Right lobe of liver (tissue), 6 donors: Measurements from ENCODE around the gene MYO3B. TPM values are rescaled to one million over a fixed set of nuclear protein-coding genes. Genes with fewer than 3 reads are reported as not detected.

Experiments used
- ATAC-seq, 4 donors: fragments of 200-7000 bp; cut with Tn5 transposase; one replicate each; pipeline ENCODE4 v1.9.1; 2020; ENCODE audit warnings: mild to moderate bottlenecking in 4 of 4, moderate library complexity in 4 of 4
- DNase-seq, 3 donors: peaks; one replicate each; pipeline ENCODE4 v3.0.0-alpha.2; 2020
- H3K27ac ChIP-seq, 3 donors: fragments of 200-600 bp; one replicate each; pipeline ENCODE4 v1.8.0; 2022
- H3K27me3 ChIP-seq, 2 donors: fragments of 200-600 bp; one replicate each; pipeline ENCODE4 v1.8.0; 2022
- H3K36me3 ChIP-seq, 4 donors: fragments of 200-600 bp; sonication (generic) in 1 of 4; one replicate each; pipeline versions ENCODE4 v1.5.1 to v1.8.0; 2017 to 2022; ENCODE audit warnings: control low read depth in 1 of 4
- H3K4me1 ChIP-seq, 4 donors: fragments of 200-600 bp; sonication (generic) in 1 of 4; one replicate each; pipeline versions ENCODE4 v1.5.1 to v1.8.0; 2017 to 2022; ENCODE audit warnings: control low read depth in 1 of 4
- H3K4me3 ChIP-seq, 3 donors: fragments of 200-600 bp; one replicate each; pipeline ENCODE4 v1.8.0; 2022
- H3K9me3 ChIP-seq, 4 donors: fragments of 200-600 bp; sonication (generic) in 1 of 4; one replicate each; pipeline versions ENCODE4 v1.5.1 to v1.8.0; 2017 to 2022; ENCODE audit warnings: control low read depth in 1 of 4
- CTCF ChIP-seq, 4 donors: fragments of 200-600 bp in 3 of 4; fragments of 450-650 bp in 1 of 4; IDR thresholded peaks; one replicate each; pipeline versions ENCODE4 v1.5.1 to v1.8.0; 2016 to 2022; ENCODE audit warnings: antibody characterized with exemption in 4 of 4, mild to moderate bottlenecking in 2 of 4
- POLR2A ChIP-seq: fragments of 450-650 bp; IDR thresholded peaks from one replicate; pipeline ENCODE4 v1.6.1; 2017; ENCODE audit warnings: antibody characterized with exemption, mild to moderate bottlenecking
- WGBS: methylation state at CpG from one replicate; pipeline ENCODE4 v1.1.6; 2018; ENCODE audit warnings: low coverage, low lambda C conversion rate; ENCODE audit not compliant: insufficient coverage; ENCODE audit errors: missing lambda C conversion rate; 5-methylcytosine and 5-hydroxymethylcytosine counted together
- intact Hi-C, 2 donors: fragments of 100-400 bp; cut with DNase I; formaldehyde crosslinking; loops; one replicate each; pipeline versions ENCODE4 v1.11.2 to v1.14.1; 2022
- total RNA-seq, 6 experiments: library from RNA; depleted of rRNA in 2 of 6; stranded (reverse); fragments of >200 nt in 2 of 6; fragmentation: NEBNext Ultra II Directional in 3 of 6; extraction: Animal tissue kit (Norgen Biotek cat#: 25700) in 3 of 6; gene quantifications; one replicate each; pipeline versions ENCODE4 v1.1.0 to v1.2.4, GENCODE V29; 2016 to 2023
- donor health status: DM: no; HTN: yes; CAD: no.
- donor health status: DM: no; HTN: no; CAD: no.
- donor health status: DM: no; HTN: no; CAD: no.
- donor health status: DM: no; HTN: yes; CAD: no.
- donor health status: DM: no; HTN: yes; CAD: no.

Gene MYO3B
- total RNA-seq, 6 experiments from 2014 or later, result 0.18 to 0.25 TPM; not detected in 4

DNA sequence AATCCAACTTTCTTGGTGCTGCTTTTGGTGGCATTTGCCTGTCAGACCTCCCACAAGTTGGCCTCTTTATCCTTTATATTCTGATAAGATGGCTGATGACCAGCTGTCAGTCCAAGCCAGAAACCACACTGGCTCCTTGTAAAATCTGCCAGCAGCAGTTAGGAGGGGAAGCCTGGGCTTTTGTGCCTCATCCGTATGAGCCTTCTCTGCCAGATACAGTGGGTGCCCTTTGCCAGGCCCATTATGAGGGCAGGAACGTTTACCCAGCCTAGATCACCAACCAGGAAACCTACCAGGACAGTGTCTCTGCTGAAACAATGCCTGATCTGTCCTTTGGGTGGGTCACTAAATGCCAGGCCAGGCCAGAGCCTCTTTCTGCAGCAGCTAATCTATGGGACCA lies 334.3 kb downstream of the MYO3B start:
- ATAC-seq, result no peak
- no peak overlapping the region for H3K27ac ChIP-seq

DNA sequence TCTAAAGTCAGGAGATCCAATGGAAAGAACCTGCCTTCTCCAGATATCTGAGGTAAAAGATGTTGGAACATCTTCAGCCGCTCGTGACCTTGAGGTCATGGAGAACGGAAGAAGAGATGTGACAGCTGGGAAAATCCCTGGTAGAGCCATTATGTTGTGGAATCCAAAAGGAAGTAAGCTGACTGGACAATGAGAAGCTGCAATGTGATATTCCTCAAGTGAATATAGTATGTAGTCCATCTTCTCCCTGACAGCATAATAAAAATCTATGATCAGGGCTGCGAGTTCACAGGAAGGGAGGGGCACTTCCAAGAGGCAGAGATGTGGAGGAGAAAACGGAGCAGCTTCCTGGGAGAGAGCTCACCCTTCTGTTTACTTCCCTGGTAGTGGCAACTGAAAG lies 336.2 kb downstream of the MYO3B start:
- 55% methylated on average over 5 of the region's 5 CpGs for WGBS
- DNase-seq, result no peak
- H3K27ac ChIP-seq, result no peak overlapping the region
- intact Hi-C loops, result no loop called here
- no peaks in the 10 kb centered on the region for H3K27me3 ChIP-seq
- H3K4me1 ChIP-seq, result no peaks in the 10 kb centered on the region
- no peaks in the 10 kb centered on the region for H3K36me3 ChIP-seq
- ATAC-seq, result no peak
- TF ChIP-seq POLR2A (no peak), CTCF (IDR thresholded peaks at IDR 0.05) (no peak)
- H3K4me3 ChIP-seq, result no peak overlapping the region
- H3K9me3 ChIP-seq, result no peaks in the 10 kb centered on the region

More for the DNA sequence above, 334.3 kb downstream of the MYO3B start:
- H3K9me3 ChIP-seq, result no peaks in the 10 kb centered on the region
- no peaks in the 10 kb centered on the region for H3K27me3 ChIP-seq
- WGBS, result 100% methylated on average over 1 of the region's 2 CpGs
- TF ChIP-seq CTCF (IDR thresholded peaks at IDR 0.05), result no peak
- TF ChIP-seq POLR2A, result no peak
- no peak for DNase-seq
- intact Hi-C loops, result no loop called here
- no peak overlapping the region for H3K4me3 ChIP-seq
- H3K36me3 ChIP-seq, result no peaks in the 10 kb centered on the region
- H3K4me1 ChIP-seq, result no peaks in the 10 kb centered on the region

GRCh38 chr2:170517538-170517937 lies 339.6 kb downstream of the MYO3B start:
- Histone ChIP-seq H3K27ac (no peak overlapping the region), H3K4me3 (no peak overlapping the region), H3K36me3 (no peaks in the 10 kb centered on the region), H3K4me1 (no peaks in the 10 kb centered on the region), H3K9me3 (no peaks in the 10 kb centered on the region), H3K27me3 (no peaks in the 10 kb centered on the region)
- TF ChIP-seq CTCF (IDR thresholded peaks at IDR 0.05) (no peak), POLR2A (no peak)
- ATAC-seq, result no peak
- intact Hi-C loops, result no loop called here
- DNase-seq, result no peak
- 44% methylated on average over 1 of the region's 1 CpG for whole genome bisulfite sequencing

DNA sequence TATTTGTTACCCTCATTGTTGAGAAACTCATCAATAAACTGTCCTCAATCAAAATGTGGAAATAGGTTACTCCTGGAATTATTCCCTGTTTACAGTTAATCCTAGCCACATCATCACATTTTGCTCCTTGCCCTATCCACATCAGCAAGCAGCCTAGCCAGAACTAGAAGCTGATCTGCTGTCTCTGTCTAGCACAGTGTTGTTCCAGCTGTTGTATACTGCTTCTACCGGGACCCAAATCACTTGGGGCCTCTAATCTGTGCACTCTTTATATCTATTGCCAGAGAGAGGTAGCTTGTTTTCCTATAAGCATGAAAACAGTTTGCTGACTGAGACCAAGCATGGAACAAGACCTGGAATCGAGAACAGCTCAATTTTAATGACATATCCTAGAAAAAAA lies 341.0 kb downstream of the MYO3B start:
- Histone ChIP-seq H3K27me3 (no peaks in the 10 kb centered on the region), H3K36me3 (no peaks in the 10 kb centered on the region), H3K9me3 (no peaks in the 10 kb centered on the region), H3K27ac (no peak overlapping the region), H3K4me3 (no peak overlapping the region), H3K4me1 (no peaks in the 10 kb centered on the region)
- DNase-seq, result no peak
- 84% methylated on average over 2 of the region's 2 CpGs for WGBS
- TF ChIP-seq POLR2A, result no peak
- TF ChIP-seq CTCF (IDR thresholded peaks at IDR 0.05), result no peak
- intact Hi-C loops, result no loop called here
- ATAC-seq, result no peak

DNA sequence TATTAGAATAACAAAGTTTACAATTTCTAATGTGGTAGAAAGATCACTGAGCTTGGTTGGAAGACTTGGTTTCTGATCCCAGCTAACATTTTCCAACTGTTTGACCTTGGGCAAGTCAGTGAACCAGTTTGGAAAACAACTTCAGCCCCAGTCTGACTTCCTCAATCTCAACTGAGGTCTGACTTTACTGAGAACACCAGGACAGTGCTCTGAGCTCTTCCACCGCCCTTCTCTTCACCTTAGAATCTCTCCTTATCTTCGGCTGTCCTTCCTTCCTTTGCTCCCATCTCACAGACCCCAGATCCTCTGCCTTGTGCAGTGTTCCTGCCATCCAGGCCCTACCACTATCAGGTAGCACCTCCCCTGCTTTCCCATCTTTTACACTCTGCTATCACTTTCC lies 343.4 kb downstream of the MYO3B start:
- H3K27ac ChIP-seq, result no peak overlapping the region
- WGBS, result 65% methylated on average over 2 of the region's 2 CpGs
- intact Hi-C loops, result no loop called here
- ATAC-seq (no peak), DNase-seq (no peak)
- no peaks in the 10 kb centered on the region for H3K9me3 ChIP-seq
- no peak for TF ChIP-seq CTCF (IDR thresholded peaks at IDR 0.05)
- no peak for TF ChIP-seq POLR2A
- H3K4me1 ChIP-seq, result no peaks in the 10 kb centered on the region
- H3K27me3 ChIP-seq, result no peaks in the 10 kb centered on the region
- H3K4me3 ChIP-seq, result no peak overlapping the region
- H3K36me3 ChIP-seq, result no peaks in the 10 kb centered on the region
